Neuronal stem cell (in vitro differentiated cells): ENCODE measurements around the gene NOC4L.
A peak's percentile ranks its signal among the peaks of the same experiment; 100 is the strongest.

ENCODE experiments used
- DNase-seq: peaks from one replicate; pipeline ENCODE4 v3.0.0-alpha.2; 2013; ENCODE audit warnings: low spot score
- H2AFZ ChIP-seq: one replicate; pipeline ENCODE4 v1.6.1; 2013; ENCODE audit warnings: mild to moderate bottlenecking, low read length, inconsistent platforms
- H2AK5ac ChIP-seq: 2 replicates; pipeline ENCODE4 v1.6.1; 2013; ENCODE audit warnings: low read depth, mild to moderate bottlenecking, inconsistent platforms, low read length, moderate library complexity, mixed read lengths
- H2BK120ac ChIP-seq: 2 replicates; pipeline ENCODE4 v1.6.1; 2013; ENCODE audit warnings: low read depth, mild to moderate bottlenecking, inconsistent platforms, low read length, moderate library complexity, mixed read lengths
- H2BK12ac ChIP-seq: one replicate; pipeline ENCODE4 v1.6.1; 2013; ENCODE audit warnings: low read length, inconsistent platforms
- H2BK15ac ChIP-seq: 2 replicates; pipeline ENCODE4 v1.6.1; 2013; ENCODE audit warnings: mild to moderate bottlenecking, low read length, inconsistent platforms, mixed read lengths
- H2BK5ac ChIP-seq: one replicate; pipeline ENCODE4 v1.6.1; 2013; ENCODE audit warnings: inconsistent platforms, mild to moderate bottlenecking, low read length, moderate library complexity
- H3K14ac ChIP-seq: one replicate; pipeline ENCODE4 v1.6.1; 2013; ENCODE audit warnings: low read length, inconsistent platforms
- H3K18ac ChIP-seq: 2 replicates; pipeline ENCODE4 v1.6.1; 2013; ENCODE audit warnings: low read length, inconsistent platforms
- H3K23ac ChIP-seq: 2 replicates; pipeline ENCODE4 v1.6.1; 2013; ENCODE audit warnings: low read depth, mild to moderate bottlenecking, mixed read lengths, low read length, inconsistent platforms; ENCODE audit not compliant: poor library complexity
- H3K27ac ChIP-seq: replicated peaks from 3 replicates; pipeline ENCODE4 v1.5.1; 2013; ENCODE audit warnings: low read length, inconsistent platforms
- H3K27me3 ChIP-seq, 3 experiments: 2 replicates each; pipeline ENCODE4 v1.6.1; 2013; ENCODE audit warnings: low read length in 3 of 3, mild to moderate bottlenecking in 2 of 3, inconsistent platforms in 1 of 3, low read depth in 1 of 3, mixed read lengths in 1 of 3, moderate library complexity in 1 of 3; ENCODE audit not compliant: control insufficient read depth in 3 of 3, insufficient read depth in 3 of 3
- H3K36me3 ChIP-seq, 2 donors: replicated peaks in 1 of 2; 2 replicates each; pipeline ENCODE4 v1.6.1; 2013; ENCODE audit warnings: low read length in 2 of 2; ENCODE audit not compliant: control insufficient read depth in 2 of 2, insufficient read depth in 2 of 2
- H3K4ac ChIP-seq: 2 replicates; pipeline ENCODE4 v1.6.1; 2013; ENCODE audit warnings: inconsistent platforms, mild to moderate bottlenecking, low read length, moderate library complexity
- H3K4me1 ChIP-seq, 2 donors: 1 replicate in 1 of 2; 2 replicates in 1 of 2; pipeline ENCODE4 v1.6.1; 2013; ENCODE audit warnings: low read length in 2 of 2, low read depth in 1 of 2; ENCODE audit not compliant: control insufficient read depth in 2 of 2, insufficient read depth in 1 of 2
- H3K4me2 ChIP-seq: one replicate; pipeline ENCODE4 v1.6.1; 2013; ENCODE audit warnings: mild to moderate bottlenecking, low read length, inconsistent platforms; ENCODE audit not compliant: insufficient read depth, poor library complexity, severe bottlenecking
- H3K4me3 ChIP-seq, 2 donors: 2 replicates each; pipeline ENCODE4 v1.5.1; 2013; ENCODE audit warnings: low read length in 2 of 2, mild to moderate bottlenecking in 2 of 2, inconsistent platforms in 1 of 2, moderate library complexity in 1 of 2
- H3K79me1 ChIP-seq: one replicate; pipeline ENCODE4 v1.6.1; 2013; ENCODE audit warnings: low read depth, mild to moderate bottlenecking, inconsistent platforms, low read length, moderate library complexity
- H3K9ac ChIP-seq: one replicate; pipeline ENCODE4 v1.6.1; 2013; ENCODE audit warnings: mild to moderate bottlenecking, low read depth, low read length, inconsistent platforms; ENCODE audit not compliant: poor library complexity
- H3K9me3 ChIP-seq, 2 donors: replicated peaks in 1 of 2; 2 replicates each; pipeline versions ENCODE3 to v1.6.1; 2013; ENCODE audit warnings: low read length in 2 of 2, mild to moderate bottlenecking in 2 of 2, inconsistent platforms in 1 of 2, low read depth in 1 of 2, mixed read lengths in 1 of 2, moderate library complexity in 1 of 2; ENCODE audit not compliant: control insufficient read depth in 2 of 2, insufficient read depth in 1 of 2
- H4K8ac ChIP-seq: one replicate; pipeline ENCODE4 v1.6.1; 2013; ENCODE audit warnings: low read depth, mild to moderate bottlenecking, inconsistent platforms, low read length, moderate library complexity
- H4K91ac ChIP-seq: one replicate; pipeline ENCODE4 v1.6.1; 2013; ENCODE audit warnings: low read length, low read depth, mild to moderate bottlenecking, inconsistent platforms; ENCODE audit not compliant: poor library complexity
- WGBS, 2 donors: extraction: QIAGEN DNeasy Blood & Tissue Kit; methylation state at CpG; one replicate each; pipeline ENCODE4 v1.1.7; 2013; ENCODE audit warnings: missing lambda C conversion rate in 2 of 2, mixed read lengths in 1 of 2; ENCODE audit not compliant: insufficient read length in 2 of 2, insufficient replicate concordance in 1 of 2; ENCODE audit errors: extremely low coverage in 2 of 2; 5-methylcytosine and 5-hydroxymethylcytosine counted together

The NOC4L gene

DNA sequence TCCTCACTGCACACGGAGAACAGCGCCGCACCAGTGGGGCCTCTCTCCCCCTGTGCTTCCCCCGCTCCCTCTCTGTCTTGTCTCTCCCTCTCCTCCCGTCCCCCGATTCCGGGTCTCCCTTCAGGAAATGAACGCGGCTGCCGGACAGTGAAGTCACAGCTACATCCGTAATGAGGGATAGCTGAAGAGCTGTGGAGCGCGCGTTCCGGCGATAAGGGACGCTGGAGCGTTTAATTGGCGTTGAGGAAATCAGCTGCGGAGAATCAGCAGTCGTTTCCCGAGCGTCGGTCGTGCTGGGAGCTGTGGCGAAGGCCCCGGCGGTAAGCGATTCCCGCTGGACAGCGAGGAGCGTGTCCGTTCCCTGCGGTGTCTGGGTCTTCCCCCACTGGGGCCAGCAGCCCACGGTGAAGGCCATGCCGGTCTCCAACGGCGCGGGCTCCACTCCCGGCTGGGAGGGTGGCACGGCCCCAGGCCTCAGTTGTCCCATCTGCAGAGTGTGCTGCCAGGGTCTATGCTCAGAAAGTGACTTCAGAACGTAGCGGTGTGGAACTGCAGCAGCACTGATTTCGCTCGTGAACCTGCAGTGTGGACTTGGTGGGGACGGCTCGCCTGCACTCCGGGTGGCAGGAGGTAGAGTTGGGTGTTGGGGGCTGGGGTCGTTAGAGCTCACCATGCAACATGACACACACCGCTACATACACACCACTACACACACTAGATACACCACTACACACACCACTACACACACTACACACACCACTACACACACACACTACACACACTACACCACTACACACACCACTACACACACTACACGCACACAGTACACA is 10.9 kb downstream of the NOC4L start:
- Histone ChIP-seq H3K4me1 (peaks cover 6 to 14% of the 10 kb centered on the region in 2 donors), H2BK5ac (peak overlapping the region; percentile 39), H2AFZ (no peak overlapping the region), H3K36me3 (peaks cover 17 to 38% of the 10 kb centered on the region in 2 donors), H3K4ac (no peak overlapping the region), H2BK120ac (no peak overlapping the region), H3K18ac (peak overlapping the region; percentile 44), H2BK15ac (no peak overlapping the region), H4K8ac (no peak overlapping the region), H3K4me3 (peak overlapping the region in 1 of 2 donors; percentile 76), H3K9me3 (peaks cover 5 to 26% of the 10 kb centered on the region in 2 donors), H2AK5ac (no peak overlapping the region), H3K4me2 (no peak overlapping the region), H3K23ac (peak overlapping the region; percentile 1), H3K9ac (peak overlapping the region; percentile 55), H3K79me1 (peaks cover 6% of the 10 kb centered on the region), H3K27me3 (no peaks in the 10 kb centered on the region), H4K91ac (no peak overlapping the region), H3K14ac (peak overlapping the region; percentile 71), H3K27ac (no peak overlapping the region), H2BK12ac (no peak overlapping the region)
- WGBS, 2 donors: 100% methylated on average over 1 of the region's 51 CpGs; no CpG with 5 or more reads in 1 of the 2 donors
- no peak for DNase-seq

DNA sequence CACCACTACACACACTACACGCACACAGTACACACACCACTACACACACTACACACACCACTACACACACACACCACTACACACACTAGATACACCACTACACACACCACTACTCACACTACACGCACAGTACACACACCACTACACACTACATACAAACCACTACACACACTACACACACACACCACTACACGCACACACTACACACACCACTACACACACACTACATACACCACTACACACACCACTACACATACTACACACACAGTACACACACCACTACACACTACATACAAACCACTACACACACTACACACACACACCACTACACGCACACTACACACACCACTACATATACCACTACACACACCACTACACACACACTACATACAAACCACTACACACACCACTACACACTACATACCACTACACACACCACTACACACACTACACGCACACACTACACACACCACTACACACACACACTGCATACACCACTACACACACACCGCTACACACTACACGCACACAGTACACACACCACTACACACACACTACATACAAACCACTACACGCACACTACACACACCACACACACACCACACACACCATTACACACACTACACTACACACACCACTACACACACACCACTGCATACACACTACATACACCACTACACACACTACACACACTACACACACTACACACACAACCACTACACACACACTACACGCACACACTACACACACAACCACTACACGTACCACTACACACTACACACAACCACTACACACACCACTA is 11.7 kb downstream of the NOC4L start:
- no peak overlapping the region for H4K8ac ChIP-seq
- no peak for DNase-seq
- no peak overlapping the region for H2BK15ac ChIP-seq
- H2BK5ac ChIP-seq: no peak overlapping the region
- WGBS, 2 donors: 100% methylated on average over 8 to 10 of the region's 10 CpGs
- H3K9me3 ChIP-seq: peaks cover 5 to 26% of the 10 kb centered on the region in 2 donors
- peak overlapping the region in 1 of 2 donors; percentile 76 for H3K4me3 ChIP-seq
- no peak overlapping the region for H2BK12ac ChIP-seq
- H3K18ac ChIP-seq: no peak overlapping the region
- no peak overlapping the region for H2AK5ac ChIP-seq
- H2BK120ac ChIP-seq: no peak overlapping the region
- H4K91ac ChIP-seq: peak overlapping the region; percentile 19
- H3K79me1 ChIP-seq: peaks cover 3% of the 10 kb centered on the region
- no peak overlapping the region for H3K4ac ChIP-seq
- peaks cover 13 to 38% of the 10 kb centered on the region in 2 donors for H3K36me3 ChIP-seq
- H3K4me2 ChIP-seq: no peak overlapping the region
- H3K9ac ChIP-seq: no peak overlapping the region
- H3K4me1 ChIP-seq: peaks cover 6 to 14% of the 10 kb centered on the region in 2 donors
- peak overlapping the region; percentile 65 for H3K23ac ChIP-seq
- H3K27me3 ChIP-seq: no peaks in the 10 kb centered on the region
- H3K14ac ChIP-seq: peak overlapping the region; percentile 71
- H3K27ac ChIP-seq: no peak overlapping the region
- H2AFZ ChIP-seq: no peak overlapping the region

DNA sequence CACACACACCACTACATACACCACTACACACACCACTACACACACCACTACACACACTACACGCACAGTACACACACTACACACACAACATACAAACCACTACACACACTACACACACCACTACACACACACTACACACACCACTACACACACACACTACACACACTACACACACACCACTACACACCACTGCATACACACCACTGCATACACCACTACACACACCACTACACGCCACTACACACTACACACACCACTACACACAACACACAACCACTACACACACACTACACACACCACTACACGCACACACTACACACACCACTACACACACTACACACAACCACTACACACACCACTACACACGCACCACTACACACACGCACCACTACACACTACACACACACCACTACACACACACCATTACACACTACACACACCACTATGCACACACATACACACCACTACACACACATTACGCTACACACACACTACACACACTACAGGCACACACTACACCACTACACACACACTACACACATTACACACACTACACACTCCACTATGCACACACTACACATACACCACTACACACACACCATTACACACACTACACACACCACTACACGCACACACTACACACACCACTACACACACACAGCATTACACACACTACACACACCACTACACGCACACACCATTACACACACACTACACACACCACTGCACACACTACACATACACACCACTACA is 12.5 kb downstream of the NOC4L start:
- Histone ChIP-seq H4K8ac (no peak overlapping the region), H3K4me1 (peaks cover 6 to 14% of the 10 kb centered on the region in 2 donors), H3K18ac (no peak overlapping the region), H2BK15ac (no peak overlapping the region), H3K4me3 (peak overlapping the region in 1 of 2 donors; percentile 76), H3K36me3 (peaks cover 5 to 38% of the 10 kb centered on the region in 2 donors), H3K27ac (no peak overlapping the region), H3K23ac (peak overlapping the region; percentile 65), H2BK120ac (no peak overlapping the region), H3K9ac (no peak overlapping the region), H2BK5ac (no peak overlapping the region), H2AK5ac (no peak overlapping the region), H2BK12ac (no peak overlapping the region), H3K14ac (no peak overlapping the region), H3K9me3 (peaks cover 5 to 26% of the 10 kb centered on the region in 2 donors), H3K79me1 (peaks cover 3% of the 10 kb centered on the region), H2AFZ (no peak overlapping the region), H3K27me3 (no peaks in the 10 kb centered on the region), H3K4me2 (no peak overlapping the region), H4K91ac (peak overlapping the region; percentile 19), H3K4ac (no peak overlapping the region)
- 100% methylated on average over 6 to 7 of the region's 8 CpGs for WGBS, 2 donors
- no peak for DNase-seq
